A549 (cell line): ENCODE results near the gene LMNB1.

Source experiments
- POLR2A ChIP-seq: IDR thresholded peaks from 2 replicates; pipeline ENCODE4 v1.6.1; 2012; ENCODE audit warnings: mild to moderate bottlenecking, low read length
- RFX5 ChIP-seq: fragments of 450-650 bp; IDR thresholded peaks from 2 replicates; pipeline ENCODE4 v1.7.1; 2014; ENCODE audit warnings: antibody characterized with exemption, mild to moderate bottlenecking, moderate library complexity
- TP53 ChIP-seq: fragments of 250-450 bp; sonication (Bioruptor Pico); IDR thresholded peaks from 2 replicates; pipeline ENCODE4 v1.5.0; 2021; ENCODE audit warnings: mild to moderate bottlenecking, moderate library complexity
- TF ChIP-seq, protein P1 (sequence below): fragments of 450-650 bp; IDR thresholded peaks from 2 replicates; pipeline ENCODE4 v1.6.1; 2014; ENCODE audit warnings: antibody characterized with exemption
- TF ChIP-seq, protein P2 (sequence below): fragments of >200 bp; sonication (Bioruptor Twin); formaldehyde crosslinking; IDR thresholded peaks from 3 replicates; pipeline ENCODE4 v1.5.1; 2016
- TF ChIP-seq, protein P3 (sequence below): IDR thresholded peaks from 2 replicates; pipeline ENCODE4 v1.6.1; 2012

DNA sequence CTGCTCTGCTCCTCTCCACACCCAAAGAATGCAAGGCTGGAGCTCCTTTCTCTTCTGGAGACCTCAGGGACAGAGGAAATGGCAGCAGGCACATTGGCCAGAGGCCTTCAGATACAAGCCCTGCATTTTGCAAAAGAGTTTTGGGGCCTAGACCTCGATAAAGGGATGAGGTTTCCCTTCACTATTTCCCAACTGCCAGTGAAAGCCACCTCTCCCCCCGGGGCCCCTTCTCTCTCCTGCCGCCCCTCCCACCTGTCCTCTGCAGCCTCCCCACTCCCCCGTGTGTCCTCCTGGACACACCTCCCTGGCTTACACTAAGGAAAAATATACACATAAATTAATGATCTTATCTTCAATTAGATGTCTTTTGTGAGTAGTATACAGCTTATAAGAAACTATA lies 21.3 kb upstream of the LMNB1 start:
- TF ChIP-seq TP53 (CRISPR knock-in tag) (no peak), POLR2A (no peak), RFX5 (no peak)
- TF ChIP-seq, protein P1, sequence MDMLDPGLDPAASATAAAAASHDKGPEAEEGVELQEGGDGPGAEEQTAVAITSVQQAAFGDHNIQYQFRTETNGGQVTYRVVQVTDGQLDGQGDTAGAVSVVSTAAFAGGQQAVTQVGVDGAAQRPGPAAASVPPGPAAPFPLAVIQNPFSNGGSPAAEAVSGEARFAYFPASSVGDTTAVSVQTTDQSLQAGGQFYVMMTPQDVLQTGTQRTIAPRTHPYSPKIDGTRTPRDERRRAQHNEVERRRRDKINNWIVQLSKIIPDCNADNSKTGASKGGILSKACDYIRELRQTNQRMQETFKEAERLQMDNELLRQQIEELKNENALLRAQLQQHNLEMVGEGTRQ: no peak
- TF ChIP-seq, protein P2, sequence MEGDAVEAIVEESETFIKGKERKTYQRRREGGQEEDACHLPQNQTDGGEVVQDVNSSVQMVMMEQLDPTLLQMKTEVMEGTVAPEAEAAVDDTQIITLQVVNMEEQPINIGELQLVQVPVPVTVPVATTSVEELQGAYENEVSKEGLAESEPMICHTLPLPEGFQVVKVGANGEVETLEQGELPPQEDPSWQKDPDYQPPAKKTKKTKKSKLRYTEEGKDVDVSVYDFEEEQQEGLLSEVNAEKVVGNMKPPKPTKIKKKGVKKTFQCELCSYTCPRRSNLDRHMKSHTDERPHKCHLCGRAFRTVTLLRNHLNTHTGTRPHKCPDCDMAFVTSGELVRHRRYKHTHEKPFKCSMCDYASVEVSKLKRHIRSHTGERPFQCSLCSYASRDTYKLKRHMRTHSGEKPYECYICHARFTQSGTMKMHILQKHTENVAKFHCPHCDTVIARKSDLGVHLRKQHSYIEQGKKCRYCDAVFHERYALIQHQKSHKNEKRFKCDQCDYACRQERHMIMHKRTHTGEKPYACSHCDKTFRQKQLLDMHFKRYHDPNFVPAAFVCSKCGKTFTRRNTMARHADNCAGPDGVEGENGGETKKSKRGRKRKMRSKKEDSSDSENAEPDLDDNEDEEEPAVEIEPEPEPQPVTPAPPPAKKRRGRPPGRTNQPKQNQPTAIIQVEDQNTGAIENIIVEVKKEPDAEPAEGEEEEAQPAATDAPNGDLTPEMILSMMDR: no peak
- TF ChIP-seq, protein P3, sequence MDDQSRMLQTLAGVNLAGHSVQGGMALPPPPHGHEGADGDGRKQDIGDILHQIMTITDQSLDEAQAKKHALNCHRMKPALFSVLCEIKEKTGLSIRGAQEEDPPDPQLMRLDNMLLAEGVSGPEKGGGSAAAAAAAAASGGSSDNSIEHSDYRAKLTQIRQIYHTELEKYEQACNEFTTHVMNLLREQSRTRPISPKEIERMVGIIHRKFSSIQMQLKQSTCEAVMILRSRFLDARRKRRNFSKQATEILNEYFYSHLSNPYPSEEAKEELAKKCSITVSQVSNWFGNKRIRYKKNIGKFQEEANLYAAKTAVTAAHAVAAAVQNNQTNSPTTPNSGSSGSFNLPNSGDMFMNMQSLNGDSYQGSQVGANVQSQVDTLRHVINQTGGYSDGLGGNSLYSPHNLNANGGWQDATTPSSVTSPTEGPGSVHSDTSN: no peak
